ENCODE results near the gene HDLBP.
A peak's percentile ranks its signal among the peaks of the same experiment; 100 is the strongest.
"Not testable (repeated sequence)": the region's sequence is repeated elsewhere in the genome, so short reads cannot be mapped to it uniquely, and the experiment has no call there.

Gene HDLBP

DNA sequence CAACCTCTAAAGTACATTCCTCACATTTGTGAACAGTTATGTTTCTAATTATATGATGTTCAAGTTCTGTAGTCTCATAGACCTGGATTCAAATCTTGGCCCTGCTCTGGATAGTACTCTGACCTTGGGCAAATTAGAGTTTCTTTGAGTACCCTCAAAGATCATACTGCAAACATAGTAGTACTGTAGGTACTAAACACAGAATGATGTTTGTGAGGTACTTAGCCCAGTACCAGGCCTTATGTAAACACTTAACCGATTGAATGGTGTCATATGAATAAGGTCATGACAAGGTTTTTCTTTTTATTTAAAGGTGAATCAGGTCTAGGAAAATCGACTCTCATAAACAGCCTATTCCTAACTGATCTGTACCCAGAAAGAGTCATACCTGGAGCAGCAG is 19.3 kb upstream of the HDLBP start:
- no peak for DNase-seq

DNA sequence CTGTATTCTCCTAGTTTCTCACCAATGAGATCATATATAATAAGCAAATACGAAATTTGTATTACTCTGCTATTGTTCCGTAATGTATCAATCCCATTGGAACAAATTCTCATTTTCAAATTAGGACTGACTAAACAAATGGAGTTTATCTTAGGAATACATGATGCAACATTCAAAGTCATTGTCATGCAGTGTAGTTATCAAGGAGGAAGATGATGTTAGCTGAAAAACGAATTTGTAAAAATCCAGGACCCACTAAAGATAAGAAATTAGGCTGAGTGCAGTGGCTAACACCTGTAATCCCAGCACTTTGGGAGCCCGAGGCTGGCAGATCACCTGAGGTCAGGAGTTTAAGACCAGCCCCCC is 15.1 kb upstream of the HDLBP start:
- no peak for DNase-seq

DNA sequence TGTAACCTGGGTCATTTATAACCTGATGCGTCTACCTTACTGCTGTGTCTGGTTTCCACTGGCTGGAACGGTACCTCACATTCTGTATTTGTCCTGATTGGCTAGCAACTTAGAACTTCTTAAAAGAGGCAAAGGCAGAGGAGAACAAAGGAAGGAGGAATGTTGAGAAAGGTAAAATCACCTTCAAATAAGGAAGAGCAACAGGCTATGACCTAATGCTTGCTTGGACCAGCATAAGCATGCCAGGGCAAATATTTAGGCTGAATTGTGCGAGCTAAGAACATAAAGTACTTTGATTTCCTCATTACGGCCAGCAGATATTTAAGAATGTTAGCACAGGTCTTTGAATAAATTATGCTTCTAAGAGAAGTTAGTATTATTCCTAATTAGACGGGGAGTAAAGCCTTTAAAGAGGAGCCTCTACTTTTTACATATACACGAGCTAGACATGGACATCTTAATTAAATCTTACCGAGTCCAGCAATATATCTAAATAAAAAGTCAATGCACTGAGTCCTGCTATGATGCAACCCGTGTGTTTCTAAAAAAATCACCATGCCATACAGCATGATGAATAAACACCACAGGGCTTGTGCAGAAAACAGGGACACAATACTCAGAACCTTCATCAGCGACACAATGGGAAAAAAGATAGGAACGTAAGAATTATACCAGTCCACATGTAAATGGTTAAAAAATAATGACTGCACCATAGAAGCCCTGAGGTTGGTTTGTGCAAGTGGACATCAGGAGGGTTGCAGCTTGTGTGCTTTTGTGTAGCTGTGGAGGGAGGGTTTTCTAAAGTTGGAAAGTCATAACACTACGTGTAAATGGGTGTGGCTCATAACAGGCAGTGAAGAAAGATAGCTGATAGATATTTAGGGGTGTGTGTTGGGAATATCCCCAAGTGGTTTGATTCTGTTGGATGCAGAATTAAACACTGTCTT is 14.5 kb upstream of the HDLBP start:
- DNase-seq: no peak

DNA sequence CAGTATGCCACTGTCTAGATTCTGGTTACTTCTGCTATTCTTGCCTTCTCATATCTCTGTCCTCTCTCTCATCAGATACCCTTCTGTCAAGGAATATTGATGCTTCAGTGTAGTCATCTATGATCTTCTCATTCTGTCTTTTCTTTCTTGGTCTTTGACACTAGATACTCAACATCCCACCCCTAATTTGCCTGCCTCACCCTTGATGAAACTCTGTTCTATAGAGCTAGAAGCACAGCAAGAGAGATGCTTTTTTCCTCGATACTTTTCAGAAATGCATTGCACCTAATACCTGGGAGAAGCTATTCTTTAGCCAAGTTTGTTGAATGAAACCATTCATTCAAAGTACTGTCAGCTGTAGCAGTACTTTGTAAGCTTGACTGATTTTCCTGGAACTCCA is 9.8 kb upstream of the HDLBP start:
- DNase-seq: no peak

DNA sequence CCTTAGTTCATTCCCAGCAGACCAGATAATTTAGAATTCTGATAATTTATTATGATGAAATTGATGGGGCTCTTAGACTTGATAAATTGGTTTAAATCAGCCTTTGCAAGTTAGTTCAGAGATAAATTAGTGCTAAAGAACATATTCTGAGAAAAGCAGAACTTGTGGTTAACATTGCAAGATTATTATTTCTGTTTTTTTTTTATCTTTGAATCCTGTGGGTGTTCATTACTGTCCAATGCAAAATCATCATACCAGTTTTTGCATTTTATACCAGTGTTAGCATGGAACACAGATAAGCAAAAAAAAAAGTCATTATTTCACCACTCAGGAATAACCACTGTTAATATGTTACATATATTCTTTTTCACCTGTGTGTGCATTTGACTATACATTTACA is 9.3 kb upstream of the HDLBP start:
- DNase-seq: no peak

DNA sequence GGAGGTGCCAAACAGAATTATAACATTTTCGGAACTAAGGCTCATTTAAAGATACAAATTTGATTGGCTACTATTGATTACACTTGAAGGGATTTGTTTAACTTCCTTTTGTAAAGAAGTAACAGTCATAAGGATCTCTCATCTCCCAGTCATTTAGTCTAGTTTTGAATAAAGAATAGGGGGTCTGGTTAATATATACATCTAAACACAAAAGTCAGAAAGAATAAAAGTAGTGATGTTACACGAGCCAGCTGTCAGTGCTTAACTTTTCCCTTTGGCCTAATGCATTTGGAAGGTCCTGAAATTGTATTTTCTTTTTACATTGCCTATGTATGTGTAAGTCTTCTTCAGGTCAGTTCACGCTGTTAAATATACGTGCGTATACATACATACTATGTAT is 8.3 kb upstream of the HDLBP start:
- no peak for DNase-seq

DNA sequence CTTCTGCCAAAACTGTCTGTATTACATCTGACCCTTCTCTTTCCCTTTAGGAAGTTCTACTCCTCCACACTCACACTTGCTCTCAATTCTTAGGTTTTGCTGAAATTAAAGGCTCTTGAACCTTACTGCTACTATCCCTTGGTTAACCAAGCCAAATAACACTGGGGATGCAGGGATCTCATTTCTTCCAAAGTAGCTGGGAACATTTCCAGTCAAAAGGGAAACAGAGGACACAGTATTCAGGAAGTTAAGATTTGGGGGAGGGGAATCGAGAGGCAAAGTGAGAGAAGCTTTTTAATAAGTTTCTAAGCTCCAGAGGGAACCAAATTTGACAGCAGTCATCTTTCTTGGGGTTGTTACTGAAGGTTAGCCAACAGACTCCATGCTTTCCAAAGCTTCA is 6.4 kb upstream of the HDLBP start:
- DNase-seq: no peak

DNA sequence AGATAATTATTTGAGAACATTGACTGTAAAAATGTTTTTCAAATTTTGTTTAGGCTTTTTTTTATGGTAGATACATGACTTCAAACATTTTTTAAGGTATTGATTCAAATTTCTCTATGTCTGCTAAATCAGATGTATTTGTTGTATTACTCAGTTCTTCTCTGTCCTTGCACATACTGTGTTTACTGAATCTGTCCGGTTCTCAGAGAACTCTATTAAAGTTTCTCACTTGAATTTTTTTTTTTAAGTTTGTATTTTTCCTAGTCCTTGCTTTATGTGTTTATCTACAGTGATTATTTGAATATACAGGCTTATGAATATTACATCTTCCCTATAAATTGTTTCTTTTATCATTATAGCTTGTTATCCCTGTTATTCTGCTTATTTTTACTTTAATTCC is 5.6 kb upstream of the HDLBP start:
- DNase-seq: no peak

DNA sequence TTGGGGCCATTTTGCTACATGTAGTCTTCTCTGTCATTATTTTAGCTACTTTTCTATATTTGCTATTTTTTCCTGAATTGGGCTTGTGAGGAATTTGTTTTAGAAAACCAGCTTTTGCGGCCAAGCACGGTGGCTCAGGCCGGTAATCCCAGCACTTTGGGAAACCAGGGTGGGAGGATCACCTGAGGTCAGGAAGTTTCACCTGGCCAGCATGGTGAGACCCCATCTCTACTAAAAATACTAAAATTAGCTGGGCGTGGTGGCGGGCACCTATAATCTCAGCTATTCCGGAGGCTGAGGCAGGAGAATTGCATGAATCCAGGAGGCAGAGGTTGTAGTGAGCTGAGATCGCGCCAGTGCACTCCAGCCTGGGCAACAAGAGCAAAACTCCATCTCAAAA is 4.9 kb upstream of the HDLBP start:
- no peak for DNase-seq

DNA sequence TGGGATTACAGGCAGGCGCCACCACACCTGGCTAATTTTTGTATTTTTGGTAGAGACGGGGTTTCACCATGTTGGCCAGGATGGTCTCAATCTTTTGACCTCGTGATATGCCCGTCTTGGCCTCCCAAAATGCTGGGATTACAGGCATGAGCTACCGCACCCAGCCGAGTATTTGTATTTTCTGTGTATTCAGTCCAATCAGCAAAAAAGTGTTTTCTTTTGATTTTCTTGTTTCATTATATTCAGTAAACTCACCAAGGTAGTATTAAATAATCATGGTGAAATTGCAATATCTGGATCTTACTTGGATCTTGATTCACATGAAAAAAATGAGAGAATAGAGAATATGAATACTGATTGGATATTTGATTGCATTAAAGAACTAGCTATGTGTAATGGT is 3.4 kb upstream of the HDLBP start:
- not testable (repeated sequence) for DNase-seq

DNA sequence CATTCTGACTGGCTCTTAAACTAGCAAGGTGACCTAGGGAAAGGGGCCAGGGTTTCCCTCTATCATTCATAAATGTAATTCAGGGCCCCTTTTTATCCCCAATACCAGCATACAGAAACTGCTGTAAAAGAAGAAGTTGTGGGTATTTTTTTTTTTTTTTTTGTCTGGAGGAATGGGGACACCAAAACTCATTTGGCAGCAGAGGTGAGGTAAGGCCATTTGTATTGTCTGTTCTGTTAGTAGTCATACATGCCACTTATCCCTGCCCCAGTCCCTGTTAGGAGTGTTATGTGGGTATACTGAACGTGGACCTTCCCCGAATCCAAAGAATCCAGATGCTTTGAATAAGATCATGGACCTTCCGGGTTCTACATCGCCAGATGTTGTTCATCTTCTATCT is 1.9 kb upstream of the HDLBP start:
- DNase-seq: no peak

DNA sequence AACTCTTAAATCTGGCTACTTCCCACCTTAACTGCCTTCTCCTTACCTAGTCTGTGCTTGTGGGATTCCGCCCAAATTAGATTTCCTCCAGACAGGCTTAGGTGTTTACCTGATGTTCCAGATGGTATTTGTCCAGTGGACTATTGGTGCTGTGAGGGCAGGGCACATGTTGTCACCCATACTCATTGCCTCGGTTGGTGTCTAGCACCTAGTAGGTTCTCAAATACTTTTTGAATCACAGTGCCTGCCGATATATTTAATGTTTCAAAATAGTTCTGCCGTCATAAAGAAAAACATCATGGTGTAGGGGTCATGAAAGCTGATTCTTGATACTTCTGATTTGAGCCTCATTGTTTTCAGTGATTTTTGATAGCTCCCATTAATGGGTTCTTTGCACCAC is 1.4 kb upstream of the HDLBP start:
- no peak for DNase-seq

DNA sequence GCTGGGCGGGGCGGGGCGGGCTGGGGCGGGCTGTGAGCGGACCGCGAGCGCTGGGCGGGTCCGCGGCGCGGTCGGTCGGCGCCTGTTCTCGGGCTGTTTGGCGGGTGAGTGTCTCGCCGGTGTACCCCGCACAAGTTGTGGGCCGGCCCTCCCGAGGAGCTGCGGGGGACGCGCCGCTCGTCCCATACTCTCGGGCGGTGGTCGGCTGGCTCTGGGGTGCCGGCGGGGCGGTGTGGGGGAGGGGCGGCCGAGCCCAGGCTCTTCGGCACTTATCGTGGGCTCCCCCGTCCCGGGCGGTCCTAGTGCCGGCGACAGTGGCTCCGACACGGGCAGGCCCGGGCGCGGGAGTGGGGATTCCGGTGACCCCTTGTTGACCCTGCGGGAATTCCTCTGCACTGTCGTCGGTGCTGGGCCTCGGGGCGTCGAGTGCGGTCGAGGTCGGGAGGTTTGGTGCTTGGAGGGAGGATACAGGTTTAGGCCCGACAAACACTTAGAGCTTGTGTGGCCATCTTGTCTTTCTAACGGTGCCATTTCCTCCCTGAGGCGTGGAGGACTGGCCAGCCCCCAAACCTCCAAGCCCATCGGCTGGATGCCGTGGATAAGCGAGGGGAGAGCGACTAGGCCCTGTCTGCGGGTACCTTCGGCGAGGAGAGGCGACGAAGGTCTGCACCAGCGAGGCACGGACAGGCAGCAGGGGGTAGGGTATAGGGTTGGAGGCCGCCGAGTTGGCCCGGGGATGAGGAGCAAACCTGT is 583 bp upstream of the HDLBP start, which contains the start of gene SEPTIN2:
TSS of gene SEPTIN2 (plus strand) at position 47 of the 753 bp plus-strand sequence. CDS start 8,308 bp downstream, outside the sequence.
- peak; percentile 54 for DNase-seq

DNA sequence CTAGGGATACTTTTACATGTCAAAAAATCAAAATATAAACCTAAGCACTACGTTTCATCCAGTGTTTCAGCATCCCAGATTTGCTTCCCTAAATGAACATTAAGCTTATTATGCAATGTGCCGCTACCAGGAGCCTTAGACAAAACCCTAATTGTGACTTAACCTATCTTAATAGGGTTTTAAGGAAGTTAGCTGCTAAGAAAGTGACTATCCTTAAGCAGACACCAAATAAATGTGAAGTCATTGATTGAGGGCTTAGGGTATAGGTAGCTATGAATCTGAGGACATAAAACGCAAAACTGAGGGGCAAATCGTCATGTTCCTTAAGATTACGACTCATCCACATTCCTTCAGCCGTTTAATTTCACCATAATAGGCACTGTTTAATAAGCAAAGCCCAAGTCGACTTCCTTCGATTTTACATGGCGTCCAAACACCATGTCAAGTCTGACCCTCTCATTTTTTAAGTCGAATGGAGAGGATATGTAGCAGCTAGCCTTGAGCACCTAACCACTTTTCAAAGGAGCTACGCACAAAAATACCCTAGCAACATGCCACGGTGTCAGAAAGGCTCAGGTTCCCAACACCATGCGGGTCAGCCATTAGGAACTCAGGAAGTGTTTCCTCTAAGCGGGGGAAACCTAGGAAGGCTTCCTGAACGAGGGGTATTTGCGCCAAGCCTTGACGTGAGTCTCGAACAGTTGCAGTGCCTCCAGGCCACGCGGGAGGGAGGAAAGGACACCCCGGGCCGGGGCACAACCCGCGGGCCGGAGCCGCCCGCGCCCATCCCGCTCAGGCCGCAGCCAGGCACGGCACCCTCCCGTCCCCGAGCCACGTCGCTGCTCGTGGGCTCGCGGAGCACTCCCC is 1.0 kb downstream of the HDLBP start:
- DNase-seq: peak; percentile 34

DNA sequence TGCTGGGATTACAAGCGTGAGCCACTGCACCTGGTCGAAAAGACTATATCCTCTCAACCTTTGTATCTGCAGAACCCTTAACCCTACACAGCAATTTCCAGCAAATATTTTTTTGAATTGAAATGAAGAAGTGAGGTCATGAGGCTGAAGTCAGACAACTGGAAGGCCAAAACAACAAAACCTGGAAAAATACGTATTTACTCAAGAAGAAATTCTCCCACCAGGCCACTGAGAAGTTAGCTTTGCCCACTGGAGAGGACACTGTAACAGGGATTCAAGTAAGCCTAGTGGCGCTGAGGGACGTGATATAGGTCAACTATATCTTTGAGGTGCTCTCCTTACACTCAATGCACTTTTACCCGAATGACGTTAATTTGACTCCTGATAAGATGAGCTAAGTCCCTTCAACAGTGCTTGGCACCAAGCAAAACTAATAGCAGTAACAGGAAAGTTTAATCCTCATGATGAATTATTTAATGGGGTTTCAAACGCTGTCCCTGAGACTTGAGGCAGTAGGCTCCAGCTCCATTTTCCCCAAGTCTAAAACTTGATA is 1.9 kb downstream of the HDLBP start:
- DNase-seq: no peak

DNA sequence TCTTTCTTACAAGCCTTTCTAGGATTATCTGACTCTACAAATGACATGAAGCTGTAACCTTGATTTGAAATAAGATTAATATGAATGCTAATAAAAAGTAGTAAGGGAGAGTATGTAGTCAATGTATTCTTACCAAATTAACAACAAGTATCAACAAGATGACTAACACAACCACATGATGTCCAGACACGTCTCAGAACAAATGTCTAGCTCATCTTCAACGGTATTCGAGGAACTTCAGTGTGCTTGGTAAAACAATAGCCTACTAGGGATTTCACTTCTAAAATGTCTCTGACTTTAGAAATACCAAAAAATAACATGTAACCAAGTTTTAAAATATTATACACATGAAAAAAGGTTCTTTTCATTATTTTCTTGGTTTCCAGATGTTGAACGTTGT is 3.4 kb downstream of the HDLBP start:
- DNase-seq: no peak

DNA sequence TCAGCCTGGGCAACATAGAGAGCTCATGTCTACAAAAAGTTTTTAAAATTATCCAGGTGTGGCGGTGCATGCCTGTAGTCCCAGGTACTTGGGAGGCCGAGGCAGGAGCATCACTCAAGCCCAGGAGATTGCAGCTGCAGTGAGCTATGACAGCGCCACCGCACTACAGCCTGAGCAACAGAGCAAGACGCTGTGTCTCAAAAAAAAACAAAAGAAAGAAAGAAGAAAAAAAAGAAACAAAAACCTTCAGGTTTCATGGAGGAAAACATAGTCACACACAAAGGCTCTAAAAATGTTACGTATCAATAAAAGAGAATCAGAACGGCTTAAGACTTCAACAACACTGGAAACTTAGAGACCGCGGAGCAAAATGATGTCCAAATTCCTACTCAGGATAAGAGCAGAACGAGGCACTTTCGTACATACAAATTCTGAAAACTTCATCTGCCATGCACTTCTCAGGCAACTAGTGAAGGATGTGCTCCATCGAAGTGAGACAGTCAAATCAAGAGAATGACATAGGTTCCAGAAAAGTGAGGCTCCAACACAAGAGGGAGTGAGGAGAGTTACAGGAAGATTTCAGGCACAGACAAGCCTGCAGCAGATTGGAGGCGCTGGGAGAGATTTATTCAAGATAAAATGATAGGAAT is 4.4 kb downstream of the HDLBP start:
- DNase-seq: no peak

DNA sequence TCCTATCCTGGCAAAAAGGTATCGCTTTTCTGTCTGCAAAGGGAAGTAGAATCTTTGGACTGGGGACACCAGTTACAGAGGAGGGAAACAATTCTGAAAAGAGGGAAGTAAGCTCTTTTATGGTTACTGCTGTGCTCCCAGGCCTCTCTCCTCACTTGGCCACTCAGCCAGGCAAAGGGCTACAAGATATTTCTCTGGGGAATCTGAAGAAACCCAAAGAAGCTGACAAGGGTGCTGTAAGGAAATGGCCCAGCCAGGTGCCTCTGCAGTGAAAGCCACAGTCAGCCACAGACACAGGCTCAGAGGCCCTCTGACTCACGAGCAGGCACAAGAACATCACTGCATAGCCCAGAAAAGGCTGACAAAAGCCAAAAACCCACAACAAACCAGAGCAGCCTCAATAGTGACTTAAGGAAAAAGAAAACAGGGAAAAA is 5.8 kb downstream of the HDLBP start:
- no peak for DNase-seq

DNA sequence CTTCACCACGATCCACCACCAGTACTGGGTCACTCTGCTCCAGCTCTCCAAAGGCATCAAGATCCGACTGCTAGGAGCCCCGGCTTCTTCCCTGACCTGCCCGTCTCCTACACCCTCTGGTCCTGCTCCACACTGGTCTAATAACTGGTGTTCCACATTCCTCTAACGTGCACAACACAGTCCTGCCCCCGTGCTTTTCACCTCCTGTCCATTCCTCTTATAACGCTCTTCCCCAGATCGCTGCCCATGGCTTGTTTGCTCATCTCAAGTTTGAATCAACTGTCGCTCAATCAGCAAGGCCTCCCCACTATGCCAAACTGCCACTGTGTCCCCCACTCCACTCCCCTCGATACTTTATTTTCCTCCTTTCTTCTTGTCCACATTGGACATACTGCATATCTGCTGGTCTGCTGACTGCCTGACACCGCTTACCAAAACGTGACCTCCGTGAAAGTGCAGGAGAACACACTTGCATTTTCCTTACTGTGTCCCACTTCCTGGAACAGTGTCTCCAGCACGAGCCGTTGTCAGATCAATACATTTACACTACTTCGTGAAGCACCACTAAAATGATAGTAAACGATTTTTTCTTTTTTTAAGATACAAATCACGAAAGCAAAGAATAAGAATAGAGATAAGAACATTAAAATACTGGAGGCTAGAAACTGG is 6.5 kb downstream of the HDLBP start:
- no peak for DNase-seq

DNA sequence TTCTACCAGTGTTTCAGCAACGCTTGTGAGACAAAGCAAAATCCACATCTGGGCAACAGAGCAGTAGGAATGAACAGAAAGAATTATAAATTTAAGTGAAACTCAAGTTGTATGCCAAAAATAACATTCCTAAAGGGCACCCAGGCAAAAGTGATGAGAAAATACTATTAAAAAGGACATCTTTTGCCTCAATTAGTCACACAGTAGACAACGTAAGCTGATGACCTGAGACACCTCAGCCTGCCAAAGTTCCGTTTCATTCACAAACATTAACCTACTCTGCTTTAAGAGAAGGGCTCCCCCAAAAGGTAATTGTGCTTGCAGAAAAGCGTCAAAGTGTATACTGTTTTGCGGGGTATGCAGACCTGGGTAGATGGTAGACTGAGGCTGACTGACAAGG is 7.2 kb downstream of the HDLBP start:
- DNase-seq: no peak

DNA sequence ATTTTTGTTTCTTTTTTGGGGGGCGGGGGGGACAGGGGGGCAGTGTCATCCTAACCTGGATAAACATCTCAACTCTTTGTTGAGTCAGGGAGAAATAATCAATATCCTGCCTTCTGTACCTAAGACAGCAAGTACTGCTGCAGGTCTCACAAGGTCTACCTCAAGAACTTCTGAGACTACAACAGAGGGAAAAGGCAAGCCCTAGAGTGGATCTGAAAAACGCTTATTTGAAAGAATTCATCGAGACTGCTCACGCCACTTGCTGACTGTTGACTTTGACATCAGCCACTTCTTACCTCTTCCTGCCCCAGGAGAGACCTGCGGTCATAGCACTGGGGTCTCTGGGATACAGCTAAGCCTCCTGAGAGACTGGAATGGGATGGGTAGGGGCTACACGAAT is 8.4 kb downstream of the HDLBP start:
- DNase-seq: no peak

All from NCI-H2171 treated with DMSO at 0.1 percent for 48 hours (cell line).